NOMO-1 treated with dmso at 0.1 percent for 144 hours (cell line): ENCODE measurements around the gene SDF4.

Experiments used
- DNase-seq: peaks from one replicate; lab custom pipeline; 2025; ENCODE audit not compliant: unreplicated experiment; lab: John Stamatoyannopoulos, UW

SDF4 gene

DNA sequence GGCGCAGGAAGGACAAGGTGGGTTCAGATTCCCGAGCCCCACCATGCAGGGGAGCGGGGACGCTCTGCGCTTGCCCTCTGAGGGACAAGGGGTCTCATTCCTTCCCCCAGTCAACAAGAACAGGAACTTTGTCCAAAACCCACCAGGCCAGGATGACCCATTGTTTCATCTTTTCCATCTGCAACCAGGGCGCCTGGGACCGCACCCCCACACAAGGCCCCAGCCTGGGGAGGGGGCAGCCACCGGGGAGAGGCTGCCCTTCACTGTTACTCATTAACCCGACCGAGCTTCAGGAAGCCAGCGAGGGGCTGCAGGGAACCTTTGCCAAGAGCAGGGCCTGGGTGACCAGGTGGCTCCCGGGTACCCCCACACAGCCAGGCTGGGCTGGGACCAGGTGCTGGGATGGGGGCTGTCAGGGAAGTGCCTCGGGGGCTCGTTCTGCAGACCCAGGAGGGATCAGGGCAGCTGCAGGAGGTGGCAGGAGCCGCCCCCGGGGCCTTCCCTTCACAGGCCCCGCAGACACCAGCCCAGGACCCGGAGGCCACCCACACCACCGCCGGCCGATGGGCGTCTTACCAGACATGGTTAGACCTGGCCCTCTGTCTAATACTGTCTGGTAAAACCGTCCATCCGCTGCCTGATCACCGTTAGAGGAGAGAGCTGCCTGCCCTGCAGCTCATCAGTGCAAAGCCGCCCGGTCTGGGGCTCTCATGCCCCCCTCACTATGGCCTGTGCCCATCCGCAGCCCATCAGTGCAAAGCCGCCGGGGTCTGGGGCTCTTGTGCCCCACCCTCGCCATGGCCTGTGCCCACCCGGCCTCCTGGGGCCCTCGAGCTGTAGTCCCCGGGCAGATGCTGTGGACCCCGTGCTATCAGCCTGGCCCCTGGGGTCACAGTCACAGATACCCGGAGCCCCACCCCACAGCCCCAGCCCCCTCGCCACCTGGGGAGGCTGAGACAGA lies 63.1 kb downstream of the SDF4 start:
- DNase-seq = no peak

DNA sequence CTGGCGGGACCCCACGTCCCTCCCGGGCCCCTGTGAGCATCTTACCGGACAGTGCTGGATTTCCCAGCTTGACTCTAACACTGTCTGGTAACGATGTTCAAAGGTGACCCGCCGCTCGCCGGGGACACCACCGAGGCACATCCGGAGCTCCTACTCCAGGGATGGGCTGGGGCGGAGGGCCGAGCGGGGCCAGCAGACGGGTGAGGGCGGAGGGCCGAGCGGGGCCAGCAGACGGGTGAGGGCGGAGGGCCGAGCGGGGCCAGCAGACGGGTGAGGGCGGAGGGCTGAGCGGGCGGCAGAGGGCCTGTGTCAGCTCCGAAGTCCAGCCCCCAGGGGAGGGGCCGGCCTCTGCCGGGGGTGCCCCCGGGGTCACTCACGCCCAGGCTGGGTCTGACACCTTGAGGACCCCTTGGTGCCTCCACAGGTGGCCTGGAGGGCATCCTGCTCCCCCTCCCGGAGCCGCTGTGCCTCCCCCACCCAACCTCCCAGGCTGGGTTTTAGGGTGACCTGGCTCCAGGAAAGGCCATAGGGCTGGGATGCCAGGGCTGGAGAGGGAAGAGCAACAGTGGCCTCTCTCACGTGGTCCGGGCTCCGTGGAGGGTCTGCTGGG lies 63.9 kb downstream of the SDF4 start:
- DNase-seq = no peak

DNA sequence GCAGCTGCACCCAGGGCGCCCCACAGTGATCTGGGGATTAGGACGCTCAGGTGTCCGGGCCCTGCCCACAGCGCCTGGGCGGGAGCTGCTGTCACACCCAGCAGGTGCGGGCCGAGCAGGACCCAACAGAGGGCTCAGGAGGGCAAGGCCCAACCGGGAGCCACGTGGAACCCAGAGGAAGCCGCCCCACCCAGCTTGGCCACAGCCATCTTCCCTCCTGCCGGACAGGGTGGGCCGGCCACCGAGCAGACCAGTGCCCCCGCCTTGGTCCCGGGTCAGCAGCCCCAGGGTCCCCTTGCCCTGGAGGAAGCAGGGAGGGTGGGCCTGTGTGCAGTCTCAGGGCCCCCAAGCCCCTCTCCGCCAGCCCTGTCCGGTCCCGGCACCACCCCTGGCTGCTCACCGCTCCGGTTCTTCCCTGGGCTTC lies 64.4 kb downstream of the SDF4 start:
- DNase-seq = no peak
